GM23338 (cell line): ENCODE measurements around the gene BAAT. TPM values are rescaled to one million over a fixed set of nuclear protein-coding genes. Genes with fewer than 3 reads are reported as not detected.

Experiments used
- ATAC-seq: fragments of 200-7000 bp; cut with Tn5 transposase; 3 replicates; pipeline ENCODE4 v1.9.1; 2020
- DNase-seq: peaks from one replicate; pipeline ENCODE4 v3.0.0-alpha.2; 2015; ENCODE audit warnings: low spot score
- H2AFZ ChIP-seq: fragments of 200-600 bp; sonication (generic); 2 replicates; pipeline ENCODE4 v1.8.0; 2016; ENCODE audit warnings: antibody characterized with exemption, mild to moderate bottlenecking, moderate library complexity
- H3F3A ChIP-seq: fragments of 200-600 bp; sonication (generic); replicated peaks from 2 replicates; pipeline ENCODE4 v1.8.0; 2017; ENCODE audit warnings: antibody characterized with exemption, mixed run types, low read depth
- H3K27ac ChIP-seq: fragments of 200-600 bp; sonication (generic); 2 replicates; pipeline ENCODE4 v1.6.1; 2016; ENCODE audit warnings: low read depth
- H3K27me3 ChIP-seq: fragments of 200-600 bp; sonication (generic); 2 replicates; pipeline ENCODE4 v1.8.0; 2016; ENCODE audit warnings: mild to moderate bottlenecking, mixed run types, moderate library complexity; ENCODE audit not compliant: insufficient read depth
- H3K36me3 ChIP-seq: fragments of 200-600 bp; sonication (generic); 2 replicates; pipeline ENCODE4 v1.8.0; 2016; ENCODE audit warnings: mild to moderate bottlenecking; ENCODE audit not compliant: insufficient read depth
- H3K4me1 ChIP-seq: fragments of 200-600 bp; sonication (generic); 2 replicates; pipeline ENCODE4 v1.8.0; 2016; ENCODE audit warnings: mild to moderate bottlenecking, moderate library complexity; ENCODE audit not compliant: insufficient read depth
- H3K4me2 ChIP-seq: fragments of 200-600 bp; sonication (generic); 2 replicates; pipeline ENCODE4 v1.7.1; 2017; ENCODE audit warnings: mixed run types
- H3K4me3 ChIP-seq: fragments of 200-600 bp; sonication (generic); 2 replicates; pipeline ENCODE4 v1.6.1; 2016; ENCODE audit warnings: mixed run types
- H3K79me2 ChIP-seq: fragments of 200-600 bp; sonication (generic); replicated peaks from 2 replicates; pipeline ENCODE4 v1.8.0; 2017; ENCODE audit warnings: mild to moderate bottlenecking; ENCODE audit not compliant: insufficient read depth
- H3K9me2 ChIP-seq: fragments of 200-600 bp; sonication (generic); 2 replicates; pipeline ENCODE4 v1.8.0; 2017; ENCODE audit not compliant: insufficient read depth
- H4K20me1 ChIP-seq: fragments of 200-600 bp; sonication (generic); replicated peaks from 2 replicates; pipeline ENCODE4 v1.8.0; 2017; ENCODE audit warnings: mild to moderate bottlenecking; ENCODE audit not compliant: insufficient read depth
- H3K27ac Mint-ChIP-seq: 2 replicates; pipeline ENCODE4 v1.8.0; 2020; ENCODE audit warnings: inconsistent platforms, mild to moderate bottlenecking, moderate library complexity, mixed read lengths
- H3K27me3 Mint-ChIP-seq: 3 replicates; pipeline ENCODE4 v1.8.0; 2022; ENCODE audit warnings: low read depth, mild to moderate bottlenecking, moderate library complexity, mixed read lengths, inconsistent platforms; ENCODE audit not compliant: insufficient read depth, poor library complexity
- H3K36me3 Mint-ChIP-seq: 3 replicates; pipeline ENCODE4 v1.8.0; 2021; ENCODE audit warnings: low read depth, mild to moderate bottlenecking, inconsistent platforms, moderate library complexity, mixed read lengths
- H3K4me1 Mint-ChIP-seq: 3 replicates; pipeline ENCODE4 v1.8.0; 2020; ENCODE audit warnings: mild to moderate bottlenecking, inconsistent platforms, mixed read lengths
- H3K4me3 Mint-ChIP-seq: 3 replicates; pipeline ENCODE4 v1.8.0; 2021; ENCODE audit warnings: moderate library complexity, mild to moderate bottlenecking, inconsistent platforms, mixed read lengths
- H3K9me3 Mint-ChIP-seq: 3 replicates; pipeline ENCODE4 v1.8.0; 2020; ENCODE audit warnings: moderate library complexity, mild to moderate bottlenecking, inconsistent platforms, mixed read lengths
- CREB1 ChIP-seq: fragments of 250-450 bp; sonication (Bioruptor Pico); IDR thresholded peaks from 2 replicates; pipeline ENCODE4 v1.5.0; 2020; ENCODE audit warnings: low read depth, mild to moderate bottlenecking, moderate library complexity
- EZH2 ChIP-seq: fragments of 200-600 bp; sonication (generic); IDR thresholded peaks from one replicate; pipeline ENCODE4 v1.8.0; 2017; ENCODE audit warnings: antibody characterized with exemption, mild to moderate bottlenecking, low read depth; ENCODE audit not compliant: unreplicated experiment
- EZH2phosphoT487 ChIP-seq: fragments of 200-600 bp; sonication (generic); IDR thresholded peaks from one replicate; pipeline ENCODE4 v1.8.1; 2018; ENCODE audit warnings: antibody characterized with exemption; ENCODE audit not compliant: unreplicated experiment
- JUNB ChIP-seq: IDR thresholded peaks from one replicate; pipeline ENCODE4 v1.6.1; 2016; ENCODE audit warnings: antibody characterized with exemption; ENCODE audit not compliant: unreplicated experiment
- NANOG ChIP-seq: IDR thresholded peaks from 2 replicates; pipeline ENCODE4 v1.6.1; 2016; ENCODE audit warnings: antibody characterized with exemption, borderline replicate concordance
- POLR2AphosphoS5 ChIP-seq: IDR thresholded peaks from 2 replicates; pipeline ENCODE4 v1.6.1; 2016; ENCODE audit warnings: antibody characterized with exemption, low read depth
- STAT1 ChIP-seq: IDR thresholded peaks from one replicate; pipeline ENCODE4 v1.6.1; 2016; ENCODE audit warnings: antibody characterized with exemption; ENCODE audit not compliant: unreplicated experiment
- ZNF114 ChIP-seq: fragments of 250-450 bp; sonication (Bioruptor Pico); IDR thresholded peaks from 2 replicates; pipeline ENCODE4 v1.5.0; 2020; ENCODE audit warnings: mild to moderate bottlenecking, moderate library complexity
- ZNF331 ChIP-seq: fragments of 250-450 bp; sonication (Bioruptor Pico); IDR thresholded peaks from 2 replicates; pipeline ENCODE4 v1.5.0; 2020; ENCODE audit warnings: low read depth, mild to moderate bottlenecking, moderate library complexity
- polyA plus RNA-seq: library from polyadenylated mRNA; unstranded; fragments of >200 nt; fragmentation: Nextera tagmentation; extraction: Ambion mirVana; gene quantifications from 2 replicates; pipeline ENCODE4 v1.2.1, GENCODE V29; 2016
- total RNA-seq: library from RNA; depleted of rRNA; stranded (reverse); fragments of >200 nt; shearing (Covaris generic); gene quantifications from 2 replicates; pipeline ENCODE4 v1.2.3, GENCODE V29; 2014
- TF ChIP-seq, protein P1 (sequence below): IDR thresholded peaks from one replicate; pipeline ENCODE4 v1.6.1; 2018; ENCODE audit warnings: antibody characterized with exemption; ENCODE audit not compliant: unreplicated experiment
- TF ChIP-seq, protein P2 (sequence below), 2 experiments: fragments of 200-600 bp in 1 of 2; sonication (generic) in 1 of 2; conservative IDR thresholded peaks; 2 replicates each; pipeline versions ENCODE4 v1.5.1 to v1.6.1; 2016 to 2017; ENCODE audit warnings: antibody characterized with exemption in 2 of 2, low read depth in 2 of 2, mild to moderate bottlenecking in 2 of 2, moderate library complexity in 1 of 2
- TF ChIP-seq, protein P3 (sequence below): fragments of 250-450 bp; sonication (Bioruptor Pico); IDR thresholded peaks from 2 replicates; pipeline ENCODE4 v1.5.0; 2020; ENCODE audit warnings: mild to moderate bottlenecking, moderate library complexity

Gene BAAT
- total and polyA plus RNA-seq, 2 experiments from 2014 or later, result 0.08 to 0.14 TPM

GRCh38 chr9:101371813-101372212 is 13.0 kb downstream of the BAAT start:
- no peak for TF ChIP-seq POLR2AphosphoS5
- no peak for TF ChIP-seq JUNB
- TF ChIP-seq, protein P1, sequence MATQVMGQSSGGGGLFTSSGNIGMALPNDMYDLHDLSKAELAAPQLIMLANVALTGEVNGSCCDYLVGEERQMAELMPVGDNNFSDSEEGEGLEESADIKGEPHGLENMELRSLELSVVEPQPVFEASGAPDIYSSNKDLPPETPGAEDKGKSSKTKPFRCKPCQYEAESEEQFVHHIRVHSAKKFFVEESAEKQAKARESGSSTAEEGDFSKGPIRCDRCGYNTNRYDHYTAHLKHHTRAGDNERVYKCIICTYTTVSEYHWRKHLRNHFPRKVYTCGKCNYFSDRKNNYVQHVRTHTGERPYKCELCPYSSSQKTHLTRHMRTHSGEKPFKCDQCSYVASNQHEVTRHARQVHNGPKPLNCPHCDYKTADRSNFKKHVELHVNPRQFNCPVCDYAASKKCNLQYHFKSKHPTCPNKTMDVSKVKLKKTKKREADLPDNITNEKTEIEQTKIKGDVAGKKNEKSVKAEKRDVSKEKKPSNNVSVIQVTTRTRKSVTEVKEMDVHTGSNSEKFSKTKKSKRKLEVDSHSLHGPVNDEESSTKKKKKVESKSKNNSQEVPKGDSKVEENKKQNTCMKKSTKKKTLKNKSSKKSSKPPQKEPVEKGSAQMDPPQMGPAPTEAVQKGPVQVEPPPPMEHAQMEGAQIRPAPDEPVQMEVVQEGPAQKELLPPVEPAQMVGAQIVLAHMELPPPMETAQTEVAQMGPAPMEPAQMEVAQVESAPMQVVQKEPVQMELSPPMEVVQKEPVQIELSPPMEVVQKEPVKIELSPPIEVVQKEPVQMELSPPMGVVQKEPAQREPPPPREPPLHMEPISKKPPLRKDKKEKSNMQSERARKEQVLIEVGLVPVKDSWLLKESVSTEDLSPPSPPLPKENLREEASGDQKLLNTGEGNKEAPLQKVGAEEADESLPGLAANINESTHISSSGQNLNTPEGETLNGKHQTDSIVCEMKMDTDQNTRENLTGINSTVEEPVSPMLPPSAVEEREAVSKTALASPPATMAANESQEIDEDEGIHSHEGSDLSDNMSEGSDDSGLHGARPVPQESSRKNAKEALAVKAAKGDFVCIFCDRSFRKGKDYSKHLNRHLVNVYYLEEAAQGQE, result no peak
- TF ChIP-seq CREB1 (CRISPR knock-in tag), result no peak
- TF ChIP-seq STAT1, result no peak
- no peak for TF ChIP-seq ZNF331 (CRISPR knock-in tag)
- TF ChIP-seq EZH2phosphoT487, result no peak
- TF ChIP-seq, protein P2, sequence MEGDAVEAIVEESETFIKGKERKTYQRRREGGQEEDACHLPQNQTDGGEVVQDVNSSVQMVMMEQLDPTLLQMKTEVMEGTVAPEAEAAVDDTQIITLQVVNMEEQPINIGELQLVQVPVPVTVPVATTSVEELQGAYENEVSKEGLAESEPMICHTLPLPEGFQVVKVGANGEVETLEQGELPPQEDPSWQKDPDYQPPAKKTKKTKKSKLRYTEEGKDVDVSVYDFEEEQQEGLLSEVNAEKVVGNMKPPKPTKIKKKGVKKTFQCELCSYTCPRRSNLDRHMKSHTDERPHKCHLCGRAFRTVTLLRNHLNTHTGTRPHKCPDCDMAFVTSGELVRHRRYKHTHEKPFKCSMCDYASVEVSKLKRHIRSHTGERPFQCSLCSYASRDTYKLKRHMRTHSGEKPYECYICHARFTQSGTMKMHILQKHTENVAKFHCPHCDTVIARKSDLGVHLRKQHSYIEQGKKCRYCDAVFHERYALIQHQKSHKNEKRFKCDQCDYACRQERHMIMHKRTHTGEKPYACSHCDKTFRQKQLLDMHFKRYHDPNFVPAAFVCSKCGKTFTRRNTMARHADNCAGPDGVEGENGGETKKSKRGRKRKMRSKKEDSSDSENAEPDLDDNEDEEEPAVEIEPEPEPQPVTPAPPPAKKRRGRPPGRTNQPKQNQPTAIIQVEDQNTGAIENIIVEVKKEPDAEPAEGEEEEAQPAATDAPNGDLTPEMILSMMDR (conservative IDR thresholded peaks at IDR 0.05; ENCODE audit: low read depth in 2 of 2), result no peak
- no peak for TF ChIP-seq ZNF114
- TF ChIP-seq NANOG, result no peak
- TF ChIP-seq, protein P3, sequence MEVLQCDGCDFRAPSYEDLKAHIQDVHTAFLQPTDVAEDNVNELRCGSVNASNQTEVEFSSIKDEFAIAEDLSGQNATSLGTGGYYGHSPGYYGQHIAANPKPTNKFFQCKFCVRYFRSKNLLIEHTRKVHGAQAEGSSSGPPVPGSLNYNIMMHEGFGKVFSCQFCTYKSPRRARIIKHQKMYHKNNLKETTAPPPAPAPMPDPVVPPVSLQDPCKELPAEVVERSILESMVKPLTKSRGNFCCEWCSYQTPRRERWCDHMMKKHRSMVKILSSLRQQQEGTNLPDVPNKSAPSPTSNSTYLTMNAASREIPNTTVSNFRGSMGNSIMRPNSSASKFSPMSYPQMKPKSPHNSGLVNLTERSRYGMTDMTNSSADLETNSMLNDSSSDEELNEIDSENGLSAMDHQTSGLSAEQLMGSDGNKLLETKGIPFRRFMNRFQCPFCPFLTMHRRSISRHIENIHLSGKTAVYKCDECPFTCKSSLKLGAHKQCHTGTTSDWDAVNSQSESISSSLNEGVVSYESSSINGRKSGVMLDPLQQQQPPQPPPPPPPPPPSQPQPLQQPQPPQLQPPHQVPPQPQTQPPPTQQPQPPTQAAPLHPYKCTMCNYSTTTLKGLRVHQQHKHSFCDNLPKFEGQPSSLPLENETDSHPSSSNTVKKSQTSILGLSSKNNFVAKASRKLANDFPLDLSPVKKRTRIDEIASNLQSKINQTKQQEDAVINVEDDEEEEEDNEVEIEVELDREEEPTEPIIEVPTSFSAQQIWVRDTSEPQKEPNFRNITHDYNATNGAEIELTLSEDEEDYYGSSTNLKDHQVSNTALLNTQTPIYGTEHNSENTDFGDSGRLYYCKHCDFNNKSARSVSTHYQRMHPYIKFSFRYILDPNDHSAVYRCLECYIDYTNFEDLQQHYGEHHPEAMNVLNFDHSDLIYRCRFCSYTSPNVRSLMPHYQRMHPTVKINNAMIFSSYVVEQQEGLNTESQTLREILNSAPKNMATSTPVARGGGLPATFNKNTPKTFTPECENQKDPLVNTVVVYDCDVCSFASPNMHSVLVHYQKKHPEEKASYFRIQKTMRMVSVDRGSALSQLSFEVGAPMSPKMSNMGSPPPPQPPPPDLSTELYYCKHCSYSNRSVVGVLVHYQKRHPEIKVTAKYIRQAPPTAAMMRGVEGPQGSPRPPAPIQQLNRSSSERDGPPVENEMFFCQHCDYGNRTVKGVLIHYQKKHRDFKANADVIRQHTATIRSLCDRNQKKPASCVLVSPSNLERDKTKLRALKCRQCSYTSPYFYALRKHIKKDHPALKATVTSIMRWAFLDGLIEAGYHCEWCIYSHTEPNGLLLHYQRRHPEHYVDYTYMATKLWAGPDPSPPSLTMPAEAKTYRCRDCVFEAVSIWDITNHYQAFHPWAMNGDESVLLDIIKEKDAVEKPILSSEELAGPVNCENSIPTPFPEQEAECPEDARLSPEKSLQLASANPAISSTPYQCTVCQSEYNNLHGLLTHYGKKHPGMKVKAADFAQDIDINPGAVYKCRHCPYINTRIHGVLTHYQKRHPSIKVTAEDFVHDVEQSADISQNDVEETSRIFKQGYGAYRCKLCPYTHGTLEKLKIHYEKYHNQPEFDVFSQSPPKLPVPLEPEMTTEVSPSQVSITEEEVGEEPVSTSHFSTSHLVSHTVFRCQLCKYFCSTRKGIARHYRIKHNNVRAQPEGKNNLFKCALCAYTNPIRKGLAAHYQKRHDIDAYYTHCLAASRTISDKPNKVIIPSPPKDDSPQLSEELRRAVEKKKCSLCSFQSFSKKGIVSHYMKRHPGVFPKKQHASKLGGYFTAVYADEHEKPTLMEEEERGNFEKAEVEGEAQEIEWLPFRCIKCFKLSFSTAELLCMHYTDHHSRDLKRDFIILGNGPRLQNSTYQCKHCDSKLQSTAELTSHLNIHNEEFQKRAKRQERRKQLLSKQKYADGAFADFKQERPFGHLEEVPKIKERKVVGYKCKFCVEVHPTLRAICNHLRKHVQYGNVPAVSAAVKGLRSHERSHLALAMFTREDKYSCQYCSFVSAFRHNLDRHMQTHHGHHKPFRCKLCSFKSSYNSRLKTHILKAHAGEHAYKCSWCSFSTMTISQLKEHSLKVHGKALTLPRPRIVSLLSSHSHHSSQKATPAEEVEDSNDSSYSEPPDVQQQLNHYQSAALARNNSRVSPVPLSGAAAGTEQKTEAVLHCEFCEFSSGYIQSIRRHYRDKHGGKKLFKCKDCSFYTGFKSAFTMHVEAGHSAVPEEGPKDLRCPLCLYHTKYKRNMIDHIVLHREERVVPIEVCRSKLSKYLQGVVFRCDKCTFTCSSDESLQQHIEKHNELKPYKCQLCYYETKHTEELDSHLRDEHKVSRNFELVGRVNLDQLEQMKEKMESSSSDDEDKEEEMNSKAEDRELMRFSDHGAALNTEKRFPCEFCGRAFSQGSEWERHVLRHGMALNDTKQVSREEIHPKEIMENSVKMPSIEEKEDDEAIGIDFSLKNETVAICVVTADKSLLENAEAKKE (CRISPR knock-in tag), result no peak
- TF ChIP-seq EZH2, result no peak
- H3K27me3 Mint-ChIP-seq, result no peaks in the 10 kb centered on the region
- H3K79me2 ChIP-seq, result no peaks in the 10 kb centered on the region
- no peak overlapping the region for H3K27ac Mint-ChIP-seq
- no peak overlapping the region for H3K4me3 ChIP-seq
- no peaks in the 10 kb centered on the region for H3F3A ChIP-seq
- no peak for ATAC-seq
- no peaks in the 10 kb centered on the region for H3K9me2 ChIP-seq
- no peak for DNase-seq
- H3K36me3 Mint-ChIP-seq, result no peaks in the 10 kb centered on the region
- H3K4me1 ChIP-seq, result peaks cover 5% of the 10 kb centered on the region; the same call in 1 of the 2 replicates
- H3K27ac ChIP-seq, result no peak overlapping the region
- no peaks in the 10 kb centered on the region for H3K27me3 ChIP-seq
- no peak overlapping the region for H2AFZ ChIP-seq
- H4K20me1 ChIP-seq, result no peaks in the 10 kb centered on the region
- no peak overlapping the region for H3K4me2 ChIP-seq
- H3K4me3 Mint-ChIP-seq, result no peak overlapping the region
- H3K36me3 ChIP-seq, result no peaks in the 10 kb centered on the region
- no peaks in the 10 kb centered on the region for H3K9me3 Mint-ChIP-seq
- H3K4me1 Mint-ChIP-seq, result peaks cover 19% of the 10 kb centered on the region; the same call in 2 of the 3 replicates
